ENCODE data around the gene OR10A7. TPM values are rescaled to one million over a fixed set of nuclear protein-coding genes. Genes with fewer than 3 reads are reported as not detected.

Gene OR10A7
- total RNA-seq, 1 donor from 2014 or later = not detected

GRCh38 chr12:55256831-55257230, 36.0 kb downstream of the OR10A7 start:
- Histone ChIP-seq H3F3A (ENCODE audit: low read depth) (no peaks in the 10 kb centered on the region), H3K36me3 (no peaks in the 10 kb centered on the region), H3K9ac (no peak overlapping the region), H3K9me3 (ENCODE audit: low read depth) (no peaks in the 10 kb centered on the region), H3K4me2 (no peak overlapping the region), H3K79me2 (ENCODE audit: low read depth) (no peaks in the 10 kb centered on the region), H2AFZ (replicated peaks) (no peak overlapping the region), H3K27ac (no peak overlapping the region), H3K4me3 (no peak overlapping the region), H3K27me3 (no peaks in the 10 kb centered on the region), H4K20me1 (ENCODE audit: low read depth) (no peaks in the 10 kb centered on the region), H3K4me1 (no peaks in the 10 kb centered on the region)
- no peak overlapping the region for H3K4me3 Mint-ChIP-seq
- no peak overlapping the region for H3K27ac Mint-ChIP-seq
- no peaks in the 10 kb centered on the region for H3K36me3 Mint-ChIP-seq
- no peaks in the 10 kb centered on the region for H3K27me3 Mint-ChIP-seq (ENCODE audit: insufficient read depth, low read depth)
- no peaks in the 10 kb centered on the region for H3K4me1 Mint-ChIP-seq
- no peak for DNase-seq (ENCODE audit: low spot score)
- no peaks in the 10 kb centered on the region for H3K9me3 Mint-ChIP-seq
- TF ChIP-seq EZH2phosphoT487 (IDR thresholded peaks at IDR 0.05) = no peak
- TF ChIP-seq EZH2 (IDR thresholded peaks at IDR 0.05) = no peak
- TF ChIP-seq CTCF (IDR thresholded peaks at IDR 0.05) = no peak

GRCh38 chr12:55258303-55258702, 37.5 kb downstream of the OR10A7 start:
- Mint-ChIP-seq H3K36me3 (no peaks in the 10 kb centered on the region), H3K9me3 (no peaks in the 10 kb centered on the region), H3K4me3 (no peak overlapping the region), H3K4me1 (no peaks in the 10 kb centered on the region), H3K27me3 (ENCODE audit: insufficient read depth, low read depth) (no peaks in the 10 kb centered on the region), H3K27ac (no peak overlapping the region)
- no peak for DNase-seq (ENCODE audit: low spot score)
- Histone ChIP-seq H3F3A (ENCODE audit: low read depth) (no peaks in the 10 kb centered on the region), H3K27ac (no peak overlapping the region), H3K4me2 (no peak overlapping the region), H3K27me3 (no peaks in the 10 kb centered on the region), H3K4me3 (no peak overlapping the region), H2AFZ (replicated peaks) (no peak overlapping the region), H3K4me1 (no peaks in the 10 kb centered on the region), H3K36me3 (no peaks in the 10 kb centered on the region), H4K20me1 (ENCODE audit: low read depth) (no peaks in the 10 kb centered on the region), H3K9ac (no peak overlapping the region), H3K9me3 (ENCODE audit: low read depth) (no peaks in the 10 kb centered on the region), H3K79me2 (ENCODE audit: low read depth) (no peaks in the 10 kb centered on the region)
- TF ChIP-seq CTCF (IDR thresholded peaks at IDR 0.05) = no peak
- no peak for TF ChIP-seq EZH2phosphoT487 (IDR thresholded peaks at IDR 0.05)
- TF ChIP-seq EZH2 (IDR thresholded peaks at IDR 0.05) = no peak

Other genes with a start within 250 kb of the OR10A7 start
- not detected in 2 replicates for gene TESPA1, start 236.3 kb upstream of the OR10A7 start, total RNA-seq (ENCODE audit: low replicate concordance)
- gene NEUROD4, start 201.1 kb upstream of the OR10A7 start, total RNA-seq (ENCODE audit: low replicate concordance) = 0.62 and 1.8 TPM in 2 replicates
- gene OR9K2, start 94.6 kb upstream of the OR10A7 start, total RNA-seq (ENCODE audit: low replicate concordance) = not detected in 2 replicates
- gene OR6C74, start 23.6 kb downstream of the OR10A7 start, total RNA-seq (ENCODE audit: low replicate concordance) = not detected in 2 replicates
- not detected in 2 replicates for gene OR6C6, start 75.5 kb downstream of the OR10A7 start, total RNA-seq (ENCODE audit: low replicate concordance)
- not detected in 2 replicates for gene OR6C1, start 93.3 kb downstream of the OR10A7 start, total RNA-seq (ENCODE audit: low replicate concordance)
- not detected in 2 replicates for gene OR6C3, start 109.7 kb downstream of the OR10A7 start, total RNA-seq (ENCODE audit: low replicate concordance)
- gene OR6C75, start 141.9 kb downstream of the OR10A7 start, total RNA-seq (ENCODE audit: low replicate concordance) = not detected in 2 replicates
- not detected in 2 replicates for gene OR6C65, start 179.5 kb downstream of the OR10A7 start, total RNA-seq (ENCODE audit: low replicate concordance)
- not detected in 2 replicates for gene OR6C76, start 205.2 kb downstream of the OR10A7 start, total RNA-seq (ENCODE audit: low replicate concordance)
- not detected in 2 replicates for gene OR6C2, start 223.1 kb downstream of the OR10A7 start, total RNA-seq (ENCODE audit: low replicate concordance)
- gene OR6C70, start 249.1 kb downstream of the OR10A7 start, total RNA-seq (ENCODE audit: low replicate concordance) = not detected in 2 replicates